HG03342 (cell line): ENCODE results near the gene SRGAP1.
"Not testable (repeated sequence)": the region's sequence is repeated elsewhere in the genome, so short reads cannot be mapped to it uniquely, and the experiment has no call there.

ENCODE experiments used
- ATAC-seq: cut with Tn5 transposase; IDR thresholded peaks from one replicate; pipeline ENCODE4 v1.9.1; 2021; ENCODE audit warnings: mild to moderate bottlenecking, moderate library complexity; ENCODE audit not compliant: unreplicated experiment

Gene SRGAP1

DNA sequence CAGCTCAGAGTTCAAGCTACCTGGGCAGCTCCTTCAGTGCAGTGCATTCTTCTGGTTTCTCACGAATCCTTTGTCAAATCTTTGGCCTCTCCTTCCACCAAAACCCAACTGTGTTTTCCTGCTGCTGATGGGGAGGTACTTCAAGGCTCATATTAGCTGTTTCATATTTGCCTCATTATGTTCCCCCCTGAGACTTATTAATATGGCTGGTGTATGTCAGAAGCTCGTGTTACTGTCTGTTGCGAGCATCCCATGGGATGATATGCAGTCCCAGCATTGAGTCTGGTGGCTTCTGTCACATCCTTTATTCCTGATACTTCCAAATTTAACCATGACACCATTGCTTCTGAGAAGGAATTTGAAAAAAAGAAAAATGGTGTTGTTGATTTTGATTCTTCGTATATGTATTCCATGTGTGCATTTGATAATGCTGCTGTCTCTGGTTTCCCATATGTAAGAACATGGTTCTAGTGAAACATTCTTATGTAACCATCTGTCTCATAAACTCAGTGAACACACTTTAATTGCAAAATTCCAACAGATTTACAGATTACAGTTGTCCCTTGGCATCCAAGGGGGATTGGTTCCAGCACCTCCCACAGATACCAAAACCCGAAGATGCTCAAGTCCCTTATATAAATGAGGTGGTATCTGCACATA lies 228.5 kb downstream of the SRGAP1 start:
- no peak for ATAC-seq

DNA sequence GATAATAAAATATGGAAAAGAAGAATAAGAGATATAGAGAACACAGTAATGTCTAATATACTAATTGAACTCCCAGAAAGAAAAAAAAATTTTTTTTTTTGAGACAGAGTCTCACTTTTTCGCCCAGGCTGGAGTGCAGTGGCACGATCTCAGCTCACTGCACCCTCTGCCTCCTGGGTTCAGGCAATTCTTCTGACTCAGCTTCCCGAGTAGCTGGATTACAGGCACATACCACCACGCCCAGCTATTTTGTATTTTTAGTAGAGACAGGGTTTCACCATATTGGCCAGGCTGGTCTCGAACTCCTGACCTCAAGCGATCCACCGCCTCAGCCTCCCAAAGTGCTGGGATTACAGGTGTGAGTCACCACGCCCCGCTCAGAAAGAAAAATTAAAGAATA lies 232.1 kb downstream of the SRGAP1 start:
- ATAC-seq, result not testable (repeated sequence)

DNA sequence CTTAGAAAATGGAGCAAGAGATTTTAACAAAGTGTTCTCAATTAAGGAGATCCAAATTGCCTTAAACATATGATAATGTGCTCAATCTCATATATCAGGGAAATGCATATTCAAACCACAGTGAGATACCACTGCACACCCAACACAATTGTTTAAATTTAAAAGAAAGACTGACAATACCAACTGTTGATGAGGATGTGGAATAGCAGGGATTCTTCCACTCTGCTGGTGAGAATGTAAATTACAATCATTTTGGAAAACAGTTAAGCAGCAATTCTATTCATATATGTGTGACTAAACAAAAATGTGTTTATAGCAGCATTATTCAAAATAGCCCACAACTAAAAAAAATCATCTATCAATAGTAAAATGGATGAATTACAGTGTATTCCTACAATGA lies 233.4 kb downstream of the SRGAP1 start:
- no peak for ATAC-seq

DNA sequence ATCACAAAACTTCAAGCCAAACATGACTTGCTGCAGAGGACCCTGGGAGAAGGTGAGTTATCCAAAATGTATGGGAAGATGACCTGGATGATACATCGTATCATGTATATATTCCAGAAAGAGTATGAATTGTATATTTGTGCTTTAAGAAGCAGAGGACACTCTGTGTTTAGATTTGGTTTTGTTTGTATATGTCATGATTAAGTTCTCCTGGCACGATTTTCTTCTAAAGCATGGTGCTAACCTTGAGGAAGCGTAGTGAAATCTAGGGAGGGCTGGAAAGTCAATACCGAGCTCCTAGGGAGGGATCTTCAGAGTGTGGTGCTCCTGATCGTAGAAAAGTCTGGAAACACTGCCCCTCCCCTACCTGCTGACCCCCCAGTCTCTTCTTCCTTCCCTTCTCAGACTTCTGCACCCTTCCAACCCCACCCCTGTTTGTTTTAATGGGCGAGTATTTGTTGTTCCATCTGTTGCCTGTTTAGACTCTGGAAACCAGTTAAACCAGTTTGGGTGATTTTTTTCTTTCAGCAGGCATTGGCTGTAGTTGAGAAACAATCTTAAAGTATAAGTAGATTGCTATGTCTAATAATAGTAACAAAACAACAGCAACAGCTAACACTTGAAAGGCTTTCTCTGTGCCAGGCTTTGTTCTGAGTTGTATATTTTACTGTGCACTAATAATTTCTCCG lies 236.0 kb downstream of the SRGAP1 start:
- no peak for ATAC-seq

DNA sequence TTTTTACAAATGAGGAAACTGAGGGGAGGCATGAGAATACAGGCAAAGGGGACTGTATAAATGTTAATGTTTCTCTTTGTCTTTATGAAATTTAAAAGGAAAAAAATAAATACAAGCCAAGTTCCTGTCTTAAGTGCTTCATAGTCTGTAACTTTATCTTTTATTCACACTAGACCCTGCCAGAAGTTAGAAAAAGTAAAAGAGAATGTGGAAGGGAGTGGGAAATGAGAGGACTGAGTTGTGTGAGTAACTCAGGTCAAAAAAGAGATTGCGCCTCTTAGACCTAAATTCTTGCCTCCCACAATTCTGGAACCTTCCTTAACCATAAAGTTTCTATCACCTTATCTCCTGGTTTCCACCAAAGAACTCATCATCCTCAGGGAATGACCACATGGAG lies 236.5 kb downstream of the SRGAP1 start:
- ATAC-seq, result no peak

DNA sequence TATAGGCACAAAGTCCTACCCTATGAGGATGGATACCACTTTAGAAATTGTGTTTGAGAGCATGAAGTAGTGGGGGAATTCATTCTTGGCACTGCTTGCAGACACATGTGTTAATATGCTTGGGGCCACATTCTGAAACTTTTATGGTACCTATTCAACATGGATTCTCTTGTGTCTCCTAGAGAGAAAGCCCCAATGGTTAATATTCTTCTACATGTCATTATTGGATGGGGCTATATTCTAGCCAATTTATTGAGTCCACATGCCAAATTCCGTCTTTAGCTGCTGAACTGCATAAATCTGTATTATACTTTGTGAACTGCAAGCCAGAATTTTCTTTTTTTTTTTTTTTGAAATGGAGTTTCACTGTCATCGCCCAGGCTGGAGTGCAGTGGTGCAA lies 237.6 kb downstream of the SRGAP1 start:
- no peak for ATAC-seq

DNA sequence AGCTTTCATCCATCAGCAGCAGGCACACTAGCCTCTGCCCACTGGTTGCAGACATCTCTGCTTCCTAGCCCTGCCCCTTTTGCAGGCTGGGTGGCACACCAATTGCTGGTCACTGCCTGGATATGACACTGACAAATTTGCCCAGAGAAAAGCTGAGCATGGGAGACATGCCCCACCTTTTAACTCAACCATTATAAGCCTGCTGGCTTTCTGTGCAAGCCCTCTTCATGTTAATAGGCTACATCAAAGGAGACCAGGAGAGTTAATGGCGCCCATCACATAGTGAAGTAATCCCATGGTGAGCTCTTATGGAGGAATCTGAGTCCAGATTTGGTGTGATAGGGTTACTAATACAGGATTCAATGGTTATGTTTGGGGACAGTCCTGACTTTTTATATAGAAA lies 238.4 kb downstream of the SRGAP1 start:
- ATAC-seq, result no peak

DNA sequence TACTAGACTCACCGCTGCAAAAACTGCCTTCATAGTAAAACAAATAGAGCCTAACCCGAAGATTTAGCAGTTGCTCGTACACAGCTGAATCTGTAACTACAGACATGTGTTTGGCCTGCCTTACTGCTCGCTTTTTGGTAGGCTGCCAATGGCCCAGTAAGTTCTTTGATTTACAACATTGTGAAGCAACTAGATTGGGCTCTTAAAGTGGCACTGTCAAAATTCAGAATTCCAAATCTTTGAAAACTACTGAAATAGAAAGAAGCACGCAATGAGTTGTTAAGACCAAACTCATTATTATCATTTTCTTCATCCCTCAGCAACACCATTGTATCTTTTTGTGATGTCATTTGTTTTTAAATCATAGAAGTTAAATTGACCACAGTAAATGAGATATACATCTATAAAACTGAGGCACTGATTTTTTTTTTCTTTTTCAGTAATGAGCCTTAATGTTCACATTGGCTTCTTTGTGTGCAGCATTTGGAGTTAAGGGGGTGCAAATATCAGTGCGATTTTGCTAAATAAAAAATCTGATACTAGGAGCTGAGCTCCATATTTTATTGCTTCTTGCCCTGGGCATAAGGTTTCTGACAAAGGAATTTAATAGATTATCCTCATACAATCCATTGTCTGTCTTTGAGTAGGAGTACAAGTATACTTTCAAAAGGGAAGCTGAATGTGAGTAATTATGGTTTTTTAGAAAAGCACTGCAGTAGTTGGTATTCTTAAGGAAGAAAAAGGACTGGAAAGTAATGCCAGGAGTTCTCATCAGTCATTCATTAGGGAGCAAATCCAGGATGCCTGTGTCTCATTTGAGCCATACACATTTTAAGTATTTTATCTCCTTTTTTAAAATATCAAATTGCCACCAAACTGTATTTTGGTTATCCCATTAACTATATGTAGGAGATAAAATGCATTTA lies 239.0 kb downstream of the SRGAP1 start:
- no peak for ATAC-seq

DNA sequence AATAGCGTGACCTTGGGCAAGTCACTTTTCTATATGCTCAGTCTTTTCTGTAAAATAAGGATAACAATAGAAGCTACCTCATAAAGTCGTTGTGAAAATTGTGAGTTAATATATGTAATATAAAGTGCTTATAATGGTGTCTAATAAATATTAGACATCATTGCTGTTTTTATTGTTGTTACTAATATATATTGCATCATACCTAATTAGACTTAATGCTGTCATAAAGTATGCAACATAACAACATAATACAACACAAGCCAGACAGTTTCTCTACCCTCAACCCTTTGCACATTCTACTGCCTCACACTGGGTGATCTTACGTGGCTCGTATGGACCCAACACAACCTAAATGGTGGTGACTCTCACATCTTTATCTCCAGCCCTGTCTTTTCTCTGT lies 240.7 kb downstream of the SRGAP1 start:
- no peak for ATAC-seq

DNA sequence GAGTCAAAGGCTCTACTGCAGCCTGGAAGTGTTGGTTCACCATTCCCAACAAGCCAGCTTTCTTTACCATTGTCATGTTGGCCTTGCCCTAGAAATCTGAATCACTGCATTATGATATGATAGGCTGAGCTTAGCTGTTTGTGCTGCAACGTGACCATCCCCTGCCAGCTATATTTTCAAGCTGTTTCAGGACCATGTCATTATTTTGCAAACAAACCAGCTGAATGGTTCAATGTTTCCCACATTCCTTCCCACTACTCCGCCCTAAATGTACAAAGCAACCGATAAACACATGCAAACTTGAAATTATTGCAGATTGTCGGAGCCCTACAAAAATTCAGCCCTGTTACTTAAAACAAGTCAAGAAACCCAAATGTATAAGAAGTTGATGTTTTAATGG lies 241.5 kb downstream of the SRGAP1 start:
- no peak for ATAC-seq

DNA sequence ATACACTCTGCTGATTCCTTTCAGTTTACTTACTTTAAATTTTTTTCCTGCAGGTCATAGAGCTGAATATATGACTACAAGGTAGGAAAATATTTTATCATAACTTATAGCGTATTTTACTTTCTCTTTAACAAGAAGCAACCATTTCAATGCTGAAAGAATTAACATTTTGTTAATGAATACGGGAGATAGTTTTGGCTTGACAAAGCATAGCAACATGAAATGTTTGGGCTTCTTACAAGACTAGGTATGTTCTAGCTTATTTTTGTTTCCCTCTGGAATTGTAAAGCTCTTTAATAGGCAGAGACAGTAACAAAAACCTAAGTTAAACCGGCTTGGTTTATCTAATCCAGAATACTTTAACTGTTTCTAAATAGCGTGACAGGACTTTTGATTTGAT lies 242.4 kb downstream of the SRGAP1 start:
- no peak for ATAC-seq

DNA sequence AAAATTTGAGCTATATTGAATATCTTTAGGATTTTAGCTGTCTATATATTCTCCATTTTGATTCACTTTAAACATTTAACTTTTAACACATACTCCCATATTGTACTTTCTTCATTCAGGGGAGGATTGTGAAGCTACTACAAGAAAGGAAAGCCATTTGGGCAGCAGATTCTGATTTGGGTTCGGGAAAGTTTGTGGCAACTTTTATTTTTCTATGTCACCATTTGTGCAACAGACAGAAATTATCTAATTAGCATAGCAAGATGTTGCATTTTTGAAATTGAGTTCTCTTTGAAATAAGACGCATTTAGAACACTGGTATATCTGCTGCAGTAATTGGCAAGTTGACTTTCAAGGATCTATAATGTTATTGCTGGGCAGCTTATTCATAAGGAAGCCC lies 243.3 kb downstream of the SRGAP1 start:
- ATAC-seq, result no peak

DNA sequence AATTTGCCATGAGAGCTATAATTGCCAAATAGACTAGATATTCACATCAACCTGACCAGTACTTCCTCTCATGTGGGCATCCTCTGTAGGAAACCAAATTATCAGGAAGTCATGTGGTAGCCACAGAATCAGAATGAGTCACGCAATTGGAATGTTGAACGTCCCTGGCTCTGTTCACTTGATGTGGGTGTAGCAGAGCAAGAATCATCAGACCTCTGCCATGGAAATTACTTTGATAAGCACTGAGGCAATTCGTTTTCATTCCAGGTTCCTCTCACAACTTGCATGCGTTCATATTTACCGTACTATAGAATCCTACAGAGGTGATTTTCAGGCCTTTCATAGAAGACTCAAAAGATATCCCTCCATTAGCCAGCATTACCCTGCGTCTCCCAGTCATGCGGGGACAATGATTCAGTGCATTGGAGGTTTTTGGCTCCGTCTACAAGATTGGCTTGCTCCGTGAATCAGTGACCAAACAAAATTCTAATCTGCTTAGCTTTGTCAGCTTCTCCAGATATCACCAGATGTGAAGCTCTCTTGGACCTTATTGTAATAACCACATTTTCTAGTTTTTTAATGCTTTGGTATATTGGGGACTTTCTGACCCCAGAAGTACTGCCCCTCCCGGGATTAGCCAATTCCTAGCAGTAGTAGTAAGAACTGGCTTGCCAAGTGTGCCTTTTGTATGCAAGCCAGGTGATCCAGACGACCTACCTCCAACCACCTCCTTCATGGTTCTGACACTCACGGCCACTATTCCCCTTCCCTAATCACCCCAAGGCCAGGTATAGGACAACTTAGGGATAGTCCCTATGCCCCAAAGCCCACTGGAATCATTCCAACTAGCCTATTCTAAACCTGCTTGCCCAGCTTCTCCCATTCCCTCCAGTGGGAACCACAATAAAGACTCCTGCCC lies 244.2 kb downstream of the SRGAP1 start:
- no peak for ATAC-seq

DNA sequence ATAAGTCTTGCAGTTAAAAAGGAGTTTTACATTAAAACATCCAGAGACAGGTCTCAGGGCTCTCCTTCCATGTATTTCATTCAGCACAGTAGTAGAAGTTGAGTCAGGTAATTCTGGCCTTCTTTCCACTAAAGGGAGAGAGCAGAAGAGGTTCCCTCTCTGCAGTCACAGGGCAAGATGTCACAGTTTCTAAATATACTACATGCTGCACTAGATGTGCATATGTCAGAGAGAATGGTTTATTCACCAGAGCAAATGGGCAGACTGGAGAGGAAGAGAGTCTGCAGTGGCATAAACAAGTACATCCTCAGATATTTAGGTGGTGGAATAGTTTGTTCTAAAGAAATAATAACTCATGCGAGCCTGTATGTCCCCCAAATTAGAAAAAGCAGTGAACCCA lies 245.5 kb downstream of the SRGAP1 start:
- ATAC-seq, result no peak

DNA sequence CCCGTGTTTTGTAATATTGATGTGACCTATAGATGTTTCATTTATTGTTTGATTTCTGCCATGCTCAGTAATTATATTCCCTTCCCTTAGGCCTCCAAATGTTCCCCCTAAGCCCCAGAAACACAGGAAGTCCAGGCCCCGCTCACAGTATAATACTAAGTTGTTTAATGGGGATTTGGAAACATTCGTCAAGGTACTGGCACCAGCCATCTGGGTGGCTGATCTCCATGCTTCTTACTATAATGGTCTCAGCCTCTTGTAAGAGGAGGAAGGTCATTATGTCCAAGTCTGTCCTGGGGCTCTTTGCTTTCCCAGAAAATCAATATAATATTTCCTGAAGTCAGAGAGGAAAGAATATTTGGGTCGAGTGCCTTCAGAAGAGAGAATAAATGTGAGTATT lies 246.7 kb downstream of the SRGAP1 start:
- no peak for ATAC-seq

DNA sequence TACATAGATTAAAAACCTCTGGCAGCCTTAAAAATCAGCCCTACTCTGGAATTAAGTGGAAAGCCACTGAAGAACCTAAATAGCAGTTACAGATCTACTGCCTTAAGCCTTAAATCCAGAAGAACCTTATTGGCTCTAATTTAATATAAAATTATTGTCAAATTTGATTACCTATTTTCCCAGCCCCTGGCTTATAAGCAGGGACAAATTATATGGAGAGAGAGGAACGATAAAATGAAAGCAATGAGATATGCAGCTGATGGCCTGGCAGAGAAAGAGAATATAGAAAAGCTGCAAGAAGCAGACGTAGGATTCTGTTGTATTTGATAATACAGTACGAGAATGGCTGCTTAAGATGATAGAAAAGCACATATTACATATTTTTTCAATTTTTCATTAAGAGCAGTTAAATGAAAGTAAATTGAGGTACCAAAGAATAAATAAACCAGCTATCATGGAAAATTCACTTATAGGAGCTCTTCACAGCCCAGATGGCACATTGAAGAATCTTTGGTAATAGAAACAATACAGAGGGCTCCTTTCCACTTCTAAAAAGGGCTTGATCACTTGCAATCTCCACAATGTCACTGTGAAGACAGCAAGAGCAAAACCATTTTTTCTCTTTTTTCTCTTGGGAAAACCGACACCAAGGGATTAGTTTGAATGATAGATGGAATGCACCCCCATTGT lies 248.2 kb downstream of the SRGAP1 start:
- ATAC-seq, result no peak

DNA sequence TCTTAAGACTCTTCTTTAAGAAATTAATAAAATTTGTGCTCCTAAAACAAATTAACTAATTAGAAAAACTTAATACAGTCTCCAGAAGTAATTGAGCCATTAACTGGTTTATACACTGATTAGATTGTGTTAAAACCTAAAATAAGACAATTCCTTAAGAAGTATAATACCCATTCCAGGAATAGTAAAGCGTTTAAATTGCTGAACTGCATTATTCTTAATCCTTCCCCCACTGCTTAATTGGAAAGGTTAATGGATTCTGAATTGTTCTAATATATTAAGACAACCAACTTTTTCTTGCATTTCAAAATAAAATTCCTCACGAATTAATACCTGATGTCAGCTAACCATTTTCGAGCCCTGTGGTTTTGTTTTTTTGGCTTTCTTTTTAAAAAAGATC lies 249.2 kb downstream of the SRGAP1 start:
- no peak for ATAC-seq

DNA sequence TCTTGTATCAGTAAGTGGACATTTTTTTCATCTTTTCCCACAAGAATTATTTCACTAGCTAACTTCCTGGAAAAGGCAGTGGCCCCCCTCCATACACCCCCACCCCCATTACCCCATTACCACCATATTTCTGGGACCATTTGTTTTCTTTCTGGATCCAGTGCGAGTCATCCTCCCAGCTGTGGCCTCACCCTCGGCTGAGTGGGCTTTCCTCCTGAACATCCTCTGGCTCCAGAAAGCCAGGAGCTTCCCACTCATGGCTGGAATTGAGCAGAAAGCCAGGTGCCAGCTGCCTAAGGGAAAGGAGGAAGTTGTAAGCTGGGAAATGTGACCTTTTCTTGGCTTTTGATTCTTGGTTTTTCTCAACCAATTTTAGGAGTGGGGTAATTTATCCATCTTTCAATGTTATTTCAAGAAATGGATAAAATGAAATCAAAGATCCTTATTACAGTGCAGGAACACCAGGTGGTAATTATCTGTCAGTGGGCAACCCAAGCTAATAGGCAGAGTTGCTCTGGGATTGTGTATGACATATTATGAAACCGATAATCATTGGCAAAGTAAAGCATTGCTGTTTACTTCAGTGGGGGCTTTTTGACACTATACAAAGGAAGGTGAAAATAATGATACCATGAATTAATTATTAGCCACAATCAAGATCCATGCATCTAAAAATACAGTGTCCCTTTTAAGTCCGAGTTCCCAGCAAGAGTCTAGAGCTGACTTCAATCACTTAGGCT lies 253.0 kb downstream of the SRGAP1 start:
- no peak for ATAC-seq

DNA sequence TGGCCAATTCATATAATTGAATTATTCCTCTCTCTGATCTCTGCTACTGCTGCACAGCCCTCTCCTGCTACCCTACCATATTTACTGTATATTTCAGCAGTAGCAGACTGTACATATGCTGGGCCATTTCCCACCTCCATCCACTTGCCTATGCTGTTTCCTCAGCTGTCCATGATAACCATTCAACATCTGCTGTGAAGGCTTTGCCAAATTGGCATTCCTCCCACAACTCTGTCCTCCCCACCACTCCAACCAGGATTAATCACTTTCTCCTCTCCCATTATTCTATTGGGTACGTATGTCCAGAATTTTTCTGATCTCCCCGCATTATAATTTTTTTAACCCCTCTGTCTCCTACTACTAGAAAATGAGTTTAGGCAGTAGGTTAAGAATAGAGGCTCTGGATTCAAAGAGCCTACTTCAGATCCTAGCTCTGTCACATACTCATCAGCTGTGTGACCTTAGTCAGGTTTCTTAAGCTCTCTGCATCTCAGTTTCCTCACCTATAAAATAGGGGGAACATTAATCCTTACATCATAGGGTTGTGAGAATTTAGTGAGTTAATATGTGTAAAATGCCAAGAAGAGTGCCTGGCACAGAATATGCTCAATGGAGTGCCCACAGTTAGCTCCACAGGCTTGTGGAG lies 254.3 kb downstream of the SRGAP1 start:
- no peak for ATAC-seq
